Astrocyte of the cerebellum (primary cell): ENCODE data around the gene GMEB2.

ENCODE experiments used
- DNase-seq: peaks from one replicate; pipeline ENCODE4 v3.0.0-alpha.2; 2011; ENCODE audit warnings: low read depth
- H3K4me3 ChIP-seq: 2 replicates; pipeline ENCODE4 v1.5.1; 2011; ENCODE audit warnings: mild to moderate bottlenecking, low read depth, low read length, moderate library complexity
- CTCF ChIP-seq: IDR thresholded peaks from 2 replicates; pipeline ENCODE4 v1.5.1; 2012; ENCODE audit warnings: low read length, low read depth, moderate library complexity, mild to moderate bottlenecking; ENCODE audit errors: missing control alignments
- in situ Hi-C: cut with HindIII; loops from 2 replicates; pipeline ENCODE4 v1.10.0; 2017; ENCODE audit warnings: low sequenced_read_pairs

GMEB2 gene

DNA sequence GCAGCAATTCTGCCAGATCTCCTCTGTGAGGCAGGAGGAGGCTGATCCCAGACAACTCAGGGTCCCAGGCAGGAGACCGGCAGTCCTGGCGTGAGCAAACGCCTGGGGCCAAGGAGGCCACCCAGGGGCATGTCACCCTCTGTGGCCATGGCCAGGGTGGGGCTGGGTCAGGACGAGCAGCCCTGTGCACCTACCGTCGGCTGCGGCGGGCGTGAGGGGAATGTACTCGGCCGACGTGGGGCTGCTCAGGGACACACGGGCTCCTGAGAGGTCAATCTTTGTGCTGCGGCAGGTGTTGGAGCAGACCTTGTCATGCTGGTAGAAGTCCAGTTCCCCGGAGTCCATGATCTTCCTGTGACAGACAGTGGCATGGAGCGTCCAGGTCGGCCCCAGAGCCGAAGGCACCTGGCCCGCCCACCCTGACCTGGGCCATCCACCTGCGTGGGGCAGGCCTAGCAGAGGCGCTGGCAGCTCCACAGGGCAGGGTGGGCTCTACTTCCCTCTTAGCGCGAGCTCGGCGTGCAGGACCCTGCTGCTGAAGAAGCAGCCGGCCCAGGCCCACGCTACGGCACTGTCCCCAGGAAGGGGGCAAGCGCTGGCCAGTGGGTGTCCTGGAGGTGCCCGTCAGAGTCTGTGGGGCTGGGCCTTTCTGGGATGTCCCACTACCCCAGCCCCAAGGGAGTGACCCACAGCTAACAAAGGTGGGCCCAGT lies 31.3 kb downstream of the GMEB2 start:
- in situ Hi-C loops: no loop called here
- H3K4me3 ChIP-seq: no peak overlapping the region
- DNase-seq: no peak
- TF ChIP-seq CTCF: no peak

- no peak overlapping the region for H3K4me3 ChIP-seq
- peak; percentile 51 for DNase-seq
- in situ Hi-C loops: no loop called here
- no peak for TF ChIP-seq CTCF
These were observed 32.8 kb downstream of the GMEB2 start for GRCh38 chr20:63594043-63594561.

DNA sequence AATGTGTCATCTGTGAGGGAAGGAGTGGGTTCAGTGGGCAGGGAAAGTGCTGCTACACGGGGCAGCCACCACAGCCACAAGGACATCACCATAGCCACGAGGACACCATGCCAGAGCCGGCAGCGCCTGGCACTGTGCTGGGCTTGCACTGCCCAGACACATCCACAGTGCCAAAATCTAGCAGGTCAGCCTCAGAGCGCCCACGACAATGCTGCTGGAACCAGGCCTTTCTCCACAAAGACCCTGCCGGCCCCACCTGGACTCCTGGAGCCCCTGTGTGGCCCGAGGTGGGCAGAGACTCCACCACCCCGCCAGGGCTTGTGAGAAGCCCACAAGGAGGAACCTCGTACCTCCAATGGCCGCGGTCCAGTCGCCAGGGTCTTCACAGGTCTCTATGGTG lies 34.2 kb downstream of the GMEB2 start:
- TF ChIP-seq CTCF: no peak
- in situ Hi-C loops: no loop called here
- DNase-seq: no peak
- H3K4me3 ChIP-seq: no peak overlapping the region

- no peak for DNase-seq
- H3K4me3 ChIP-seq: no peak overlapping the region
- TF ChIP-seq CTCF: no peak
- in situ Hi-C loops: no loop called here
These were observed 35.0 kb downstream of the GMEB2 start for GRCh38 chr20:63591786-63592355.

DNA sequence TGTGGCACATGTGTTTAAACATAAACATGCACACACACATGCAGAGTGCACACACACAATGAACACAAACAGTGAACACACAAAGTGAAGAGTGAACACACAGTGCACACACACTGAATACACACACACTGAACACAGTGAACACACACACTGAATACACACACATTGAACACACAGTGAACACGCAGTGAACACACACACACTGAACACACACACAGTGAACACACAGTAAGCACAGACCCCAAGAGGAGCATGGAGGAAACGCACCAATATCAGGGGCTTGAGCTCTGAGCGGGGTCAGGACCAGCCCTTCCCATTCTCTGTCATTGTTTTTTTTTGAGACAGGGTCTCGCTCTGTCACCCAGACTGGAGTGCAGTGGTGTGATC lies 35.8 kb downstream of the GMEB2 start:
- H3K4me3 ChIP-seq: no peak overlapping the region
- DNase-seq: no peak
- TF ChIP-seq CTCF: no peak
- in situ Hi-C loops: no loop called here

DNA sequence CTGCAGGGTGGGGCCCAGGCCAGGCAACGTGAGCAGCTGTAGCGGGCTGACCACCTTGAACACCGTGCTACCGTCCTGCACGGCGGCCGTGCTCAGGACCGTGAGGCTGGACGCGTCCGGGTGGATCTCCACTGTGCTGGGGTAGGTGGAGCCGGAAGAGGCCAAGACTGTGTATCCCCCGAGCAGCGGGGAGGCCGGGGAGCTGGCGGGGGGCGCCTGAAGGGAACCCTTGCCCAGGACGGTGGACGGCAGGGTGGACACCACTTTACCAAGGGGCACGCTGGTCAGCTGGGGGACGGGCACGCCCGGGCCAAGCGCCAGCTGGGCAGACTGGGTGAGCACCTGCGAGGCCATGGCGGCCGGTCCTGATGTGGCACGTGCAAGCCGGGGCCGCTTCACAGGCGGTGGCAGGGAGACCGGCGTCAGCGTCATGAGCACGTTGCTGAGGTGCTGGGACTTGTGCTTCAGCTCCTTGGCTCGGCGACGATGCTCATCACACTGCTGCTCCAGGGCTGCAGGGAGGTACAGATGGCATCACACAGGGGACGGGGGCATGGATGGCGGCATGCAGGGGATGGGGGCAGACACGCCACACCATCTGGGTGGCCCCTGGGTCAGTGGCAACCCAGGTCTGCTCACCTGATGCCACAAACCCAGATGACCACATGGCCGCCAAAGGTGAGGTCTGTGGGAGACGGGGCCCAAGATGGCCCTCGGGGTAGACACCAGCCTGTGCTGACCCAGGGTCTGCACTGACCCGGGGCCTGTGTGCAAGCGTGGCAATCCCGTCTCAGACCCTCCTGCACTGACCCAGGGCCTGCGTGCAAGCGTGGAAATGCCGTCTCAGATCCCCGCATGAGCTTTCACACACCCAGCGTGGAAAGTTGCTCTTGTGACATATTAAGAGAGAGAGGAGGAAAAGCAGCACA lies 36.4 kb downstream of the GMEB2 start:
- in situ Hi-C loops: no loop called here
- no peak overlapping the region for H3K4me3 ChIP-seq
- no peak for DNase-seq
- no peak for TF ChIP-seq CTCF
